ENCODE data around the gene PCDH8. TPM values are rescaled to one million over a fixed set of nuclear protein-coding genes. Genes with fewer than 3 reads are reported as not detected.

PCDH8 gene
- total and polyA plus RNA-seq, 5 donors, result not detected

DNA sequence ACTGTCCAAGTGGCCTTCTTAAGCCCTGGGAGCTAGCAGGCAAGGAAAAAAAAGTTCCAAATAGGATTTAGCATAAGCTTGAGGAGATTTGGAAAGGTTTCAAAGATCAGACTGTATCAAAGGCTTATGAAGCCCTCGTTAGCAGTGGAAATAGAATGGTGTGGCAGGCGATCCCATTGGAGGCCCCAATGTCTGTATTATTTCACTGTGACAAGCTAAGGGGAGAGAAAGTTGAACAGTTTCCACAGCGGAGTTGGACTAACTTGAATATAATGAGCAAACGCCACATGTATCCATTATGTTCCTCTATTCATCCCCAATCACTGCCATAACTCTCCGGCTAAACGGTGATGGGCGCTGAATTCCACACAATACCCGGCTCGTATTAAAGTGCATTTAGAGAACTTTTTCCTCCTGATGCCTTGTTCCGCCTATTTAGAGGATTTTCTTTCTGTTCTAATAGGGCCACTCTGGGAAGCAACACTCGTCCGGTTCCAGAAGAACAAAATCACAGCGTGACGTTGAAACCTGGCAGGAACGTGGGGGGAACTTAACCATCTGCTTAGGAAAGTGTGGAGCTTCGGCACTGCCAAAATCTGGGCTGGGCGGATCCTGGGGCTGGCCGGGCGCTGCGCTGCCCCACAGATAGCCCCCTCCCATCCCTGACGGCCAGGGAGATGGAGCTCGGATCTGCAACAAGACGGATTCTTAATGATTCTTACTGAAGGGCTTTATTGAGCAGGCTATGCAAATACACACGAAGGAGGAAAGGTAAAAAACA, 1.0 kb upstream of the PCDH8 start:
- H3K27me3 ChIP-seq (ENCODE audit: control insufficient read depth, insufficient read depth), result no peaks in the 10 kb centered on the region
- peaks cover 2% of the 10 kb centered on the region for H3K4me1 ChIP-seq (ENCODE audit: control insufficient read depth, insufficient read depth, low read length)
- DNase-seq, result no peak
- ATAC-seq, result no peak
- intact Hi-C loops (cut with DNase I), result no loop called here
- no peaks in the 10 kb centered on the region for H3K9me3 ChIP-seq (ENCODE audit: control insufficient read depth, low read length)
- 6% methylated on average over 24 of the region's 24 CpGs for WGBS
- H3K27ac ChIP-seq (ENCODE audit: low read length), result no peak overlapping the region
- no peak overlapping the region for H3K4me3 ChIP-seq (ENCODE audit: low read length)

DNA sequence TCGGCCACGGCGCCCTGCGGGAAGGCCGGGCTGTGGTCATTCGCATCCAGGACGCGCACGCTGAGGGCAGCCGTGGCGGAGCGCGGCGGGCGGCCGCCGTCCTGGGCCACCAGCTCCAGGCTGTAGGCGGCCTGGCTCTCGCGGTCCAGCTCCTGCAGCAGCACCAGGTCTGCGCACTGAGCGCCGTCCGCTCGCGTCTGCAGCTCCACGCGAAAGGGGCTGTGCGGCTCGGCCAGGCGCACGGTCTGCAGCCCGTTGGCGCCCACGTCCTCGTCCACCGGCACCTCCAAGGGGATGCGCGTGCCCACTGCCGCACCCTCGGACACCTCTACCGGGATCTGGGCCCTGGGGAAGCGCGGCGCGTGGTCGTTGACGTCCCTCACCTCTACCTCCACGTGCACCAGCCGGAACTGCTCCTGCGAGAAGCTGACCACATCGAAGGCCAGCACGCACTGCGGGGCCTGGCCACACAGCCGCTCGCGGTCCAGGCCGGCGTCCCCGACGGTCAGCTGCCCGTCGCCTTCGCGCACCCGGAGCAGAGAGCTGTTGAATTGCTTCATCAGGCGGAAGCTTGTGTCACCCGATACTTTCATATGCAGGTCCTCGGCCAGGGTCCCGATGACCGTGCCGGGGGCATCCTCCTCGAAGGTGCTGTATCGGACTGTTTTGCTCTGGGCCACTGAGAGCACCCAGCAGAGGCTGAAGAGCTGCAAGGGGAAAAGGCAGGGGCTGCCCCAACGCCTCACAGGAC, 583 bp downstream of the PCDH8 start:
- no peak overlapping the region for H3K4me3 ChIP-seq (ENCODE audit: low read length)
- ATAC-seq (no peak), DNase-seq (no peak)
- peaks cover 2% of the 10 kb centered on the region for H3K4me1 ChIP-seq (ENCODE audit: control insufficient read depth, insufficient read depth, low read length)
- intact Hi-C loops (cut with DNase I), result no loop called here
- H3K27me3 ChIP-seq (ENCODE audit: control insufficient read depth, insufficient read depth), result no peaks in the 10 kb centered on the region
- no peak overlapping the region for H3K27ac ChIP-seq (ENCODE audit: low read length)
- H3K9me3 ChIP-seq (ENCODE audit: control insufficient read depth, low read length), result no peaks in the 10 kb centered on the region
- WGBS, result 7% methylated on average over 75 of the region's 75 CpGs

DNA sequence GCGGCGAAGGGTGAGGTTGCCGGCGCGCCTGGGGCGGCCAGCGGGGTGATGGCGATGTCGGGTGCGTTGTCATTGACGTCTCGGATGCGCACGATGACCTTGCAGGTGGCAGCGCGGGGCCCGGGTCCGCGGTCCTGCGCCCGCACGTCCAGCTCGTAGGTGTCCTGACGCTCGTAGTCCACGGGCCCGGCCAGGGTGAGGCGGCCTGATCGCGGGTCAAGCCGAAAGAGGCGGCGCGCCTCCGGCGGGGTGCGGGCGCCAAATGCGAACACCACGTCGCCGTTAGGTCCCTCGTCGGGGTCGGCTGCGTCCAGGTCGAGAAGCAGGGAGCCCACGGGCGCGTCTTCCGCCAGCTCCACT, 1.1 kb downstream of the PCDH8 start:
- Histone ChIP-seq H3K27ac (ENCODE audit: low read length) (no peak overlapping the region), H3K27me3 (ENCODE audit: control insufficient read depth, insufficient read depth) (no peaks in the 10 kb centered on the region), H3K9me3 (ENCODE audit: control insufficient read depth, low read length) (no peaks in the 10 kb centered on the region), H3K4me3 (ENCODE audit: low read length) (no peak overlapping the region), H3K4me1 (ENCODE audit: control insufficient read depth, insufficient read depth, low read length) (peaks cover 2% of the 10 kb centered on the region)
- WGBS, result 5% methylated on average over 51 of the region's 51 CpGs
- intact Hi-C loops (cut with DNase I), result no loop called here
- no peak for ATAC-seq
- DNase-seq, result peak in 1 of 3 donors; percentile 46

DNA sequence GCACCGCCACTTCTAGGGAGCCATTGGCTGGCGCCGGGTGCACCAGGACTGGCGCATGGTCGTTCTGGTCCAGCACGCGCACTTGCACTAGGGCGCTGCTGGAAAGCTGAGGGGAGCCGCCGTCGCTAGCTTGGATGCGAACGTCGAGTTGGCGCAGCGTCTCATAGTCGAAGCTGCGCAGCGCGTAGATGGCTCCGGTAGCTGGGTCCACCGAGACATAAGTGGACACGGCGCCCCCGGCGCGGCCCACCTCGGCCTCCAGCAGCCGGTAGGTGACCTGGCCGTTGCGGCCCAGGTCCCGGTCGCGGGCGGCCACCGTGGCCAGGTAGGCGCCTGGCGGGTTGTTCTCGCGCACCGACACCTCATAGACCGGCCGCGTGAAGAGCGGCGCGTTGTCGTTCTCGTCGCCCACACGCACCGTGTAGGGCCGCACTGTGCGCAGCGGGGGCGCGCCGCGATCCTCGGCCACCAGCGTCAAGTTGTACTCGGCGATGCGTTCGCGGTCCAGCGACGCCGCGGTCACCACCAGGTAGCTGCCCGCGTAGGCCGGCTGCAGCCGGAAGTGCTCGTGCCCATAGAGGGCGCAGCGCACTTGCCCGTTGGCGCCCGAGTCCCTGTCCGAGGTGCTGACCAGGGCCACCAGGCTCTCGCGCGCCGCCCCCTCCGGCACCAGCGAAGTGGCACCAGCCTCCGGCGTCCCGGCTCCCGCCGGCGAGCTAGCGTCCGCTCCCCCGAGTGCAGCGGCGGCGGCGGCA, 1.7 kb downstream of the PCDH8 start:
- Histone ChIP-seq H3K4me1 (ENCODE audit: control insufficient read depth, insufficient read depth, low read length) (peaks cover 2% of the 10 kb centered on the region), H3K27me3 (ENCODE audit: control insufficient read depth, insufficient read depth) (no peaks in the 10 kb centered on the region), H3K9me3 (ENCODE audit: control insufficient read depth, low read length) (no peaks in the 10 kb centered on the region), H3K27ac (ENCODE audit: low read length) (no peak overlapping the region), H3K4me3 (ENCODE audit: low read length) (no peak overlapping the region)
- ATAC-seq (peak; percentile 46 to 59), DNase-seq (peak; percentile 61 to 83 (median 82))
- intact Hi-C loops (cut with DNase I), result no loop called here
- WGBS, result 5% methylated on average over 100 of the region's 100 CpGs

DNA sequence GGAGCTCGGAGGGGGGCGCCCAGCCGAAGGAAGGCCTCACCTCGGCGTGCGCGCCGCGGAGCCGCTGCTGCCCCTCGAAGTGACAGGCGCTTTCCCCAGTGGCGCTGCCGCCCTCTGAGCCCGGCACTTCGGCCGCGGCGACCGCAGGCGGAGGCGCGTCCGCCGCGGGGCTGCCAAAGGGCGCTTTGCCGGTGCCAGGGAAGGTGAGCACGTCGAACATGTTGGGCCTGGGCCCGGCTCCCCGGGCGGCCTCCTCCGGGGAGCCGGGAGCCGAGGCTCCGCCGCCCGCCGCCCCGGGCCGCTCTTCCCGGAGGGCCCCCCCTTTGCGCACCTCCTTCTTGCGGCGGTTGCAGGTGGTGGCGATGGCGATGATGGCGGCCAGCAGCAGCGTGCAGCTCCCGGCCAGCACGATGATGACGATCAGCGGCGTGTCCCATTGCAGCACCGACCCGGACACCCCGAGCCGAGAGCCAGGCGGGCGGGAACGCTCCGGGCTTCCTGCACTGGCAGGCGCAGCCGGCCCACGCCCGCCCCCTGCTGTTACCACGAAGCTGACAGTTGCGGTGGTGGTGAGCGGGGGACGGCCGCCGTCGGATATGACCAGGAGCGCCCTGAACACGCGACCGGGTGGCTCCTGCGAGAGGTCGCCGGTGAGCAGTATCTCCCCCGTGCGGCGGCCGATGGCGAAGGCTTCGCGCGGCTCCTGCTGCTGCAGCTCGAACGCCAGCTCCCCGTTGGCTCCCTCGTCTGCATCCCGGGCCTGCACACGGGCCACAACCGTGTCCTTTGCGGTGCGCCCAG, 2.5 kb downstream of the PCDH8 start:
- Histone ChIP-seq H3K9me3 (ENCODE audit: control insufficient read depth, low read length) (no peaks in the 10 kb centered on the region), H3K4me3 (ENCODE audit: low read length) (no peak overlapping the region), H3K4me1 (ENCODE audit: control insufficient read depth, insufficient read depth, low read length) (peaks cover 2% of the 10 kb centered on the region), H3K27ac (ENCODE audit: low read length) (no peak overlapping the region), H3K27me3 (ENCODE audit: control insufficient read depth, insufficient read depth) (no peaks in the 10 kb centered on the region)
- intact Hi-C loops (cut with DNase I), result no loop called here
- no peak for ATAC-seq
- WGBS, result 2% methylated on average over 98 of the region's 98 CpGs
- DNase-seq, result peak; percentile 25 to 66 (median 65)

DNA sequence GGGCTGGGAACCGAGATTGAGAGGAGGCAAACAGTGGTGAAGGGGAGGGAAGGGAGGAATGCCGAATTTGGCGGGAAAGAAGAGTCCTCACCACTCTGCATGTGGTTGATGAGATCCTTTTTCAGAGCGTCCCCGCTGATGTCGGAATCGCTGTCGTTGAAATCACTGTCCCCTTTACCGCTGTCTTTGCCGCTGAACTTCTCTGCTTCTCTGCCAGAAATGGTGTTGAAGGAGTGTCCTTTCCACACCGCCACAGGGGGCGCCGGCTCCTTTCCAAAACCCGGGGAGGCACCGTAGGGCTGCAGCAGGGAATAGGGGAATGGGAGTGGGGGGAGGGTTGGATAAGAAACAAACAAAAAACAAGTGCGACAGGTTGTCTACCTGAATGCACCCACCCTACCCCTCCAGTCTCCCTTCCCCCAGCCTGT, 3.1 kb downstream of the PCDH8 start:
- peaks cover 2% of the 10 kb centered on the region for H3K4me1 ChIP-seq (ENCODE audit: control insufficient read depth, insufficient read depth, low read length)
- intact Hi-C loops (cut with DNase I), result no loop called here
- H3K27me3 ChIP-seq (ENCODE audit: control insufficient read depth, insufficient read depth), result no peaks in the 10 kb centered on the region
- no peak overlapping the region for H3K4me3 ChIP-seq (ENCODE audit: low read length)
- WGBS, result 10% methylated on average over 16 of the region's 16 CpGs
- DNase-seq (no peak), ATAC-seq (no peak)
- no peak overlapping the region for H3K27ac ChIP-seq (ENCODE audit: low read length)
- no peaks in the 10 kb centered on the region for H3K9me3 ChIP-seq (ENCODE audit: control insufficient read depth, low read length)

DNA sequence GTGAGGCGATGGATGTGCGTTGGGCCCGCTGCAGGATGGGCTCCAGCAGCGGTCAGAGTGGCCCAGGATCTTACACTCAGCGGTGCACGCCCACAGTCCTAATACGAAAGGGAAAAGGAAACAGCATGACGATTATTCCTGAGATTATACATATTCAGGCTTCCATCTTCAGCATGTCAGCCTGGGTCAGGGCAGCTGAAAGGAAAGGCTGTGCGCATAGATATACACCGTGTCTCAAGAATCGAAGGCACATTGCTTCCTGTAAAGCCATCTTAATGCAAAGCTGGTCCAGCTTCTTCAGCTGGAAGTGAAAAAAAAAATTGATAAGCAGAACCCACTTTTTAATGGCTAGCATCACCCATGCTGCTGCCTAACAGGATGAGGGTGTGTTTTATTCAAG, 3.6 kb downstream of the PCDH8 start:
- intact Hi-C loops (cut with DNase I), result no loop called here
- no peak for DNase-seq
- no peak for ATAC-seq
- Histone ChIP-seq H3K4me3 (ENCODE audit: low read length) (no peak overlapping the region), H3K27me3 (ENCODE audit: control insufficient read depth, insufficient read depth) (no peaks in the 10 kb centered on the region), H3K4me1 (ENCODE audit: control insufficient read depth, insufficient read depth, low read length) (peaks cover 2% of the 10 kb centered on the region), H3K27ac (ENCODE audit: low read length) (no peak overlapping the region), H3K9me3 (ENCODE audit: control insufficient read depth, low read length) (no peaks in the 10 kb centered on the region)
- 65% methylated on average over 11 of the region's 11 CpGs for WGBS

DNA sequence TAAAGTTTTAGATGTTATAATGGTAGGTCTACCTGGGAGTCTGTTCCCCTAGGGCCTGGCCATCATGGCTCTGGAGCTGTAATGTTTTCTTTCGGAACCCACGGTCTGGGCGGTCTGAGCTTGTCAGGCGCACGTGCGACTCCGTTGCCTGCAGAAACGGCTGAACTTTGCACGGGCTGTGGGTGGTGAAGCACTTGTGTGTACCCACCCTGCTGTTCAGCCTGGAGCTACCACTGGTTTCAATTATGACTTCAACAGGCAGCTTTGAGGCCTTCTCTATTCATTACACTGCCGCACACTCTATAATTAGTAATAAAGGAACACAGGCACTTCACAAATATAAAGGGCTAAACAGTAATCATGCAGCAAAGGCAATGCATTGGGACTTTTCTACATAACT, 6.0 kb downstream of the PCDH8 start:
- intact Hi-C loops (cut with DNase I), result no loop called here
- WGBS, result 86% methylated on average over 10 of the region's 10 CpGs
- H3K27me3 ChIP-seq (ENCODE audit: control insufficient read depth, insufficient read depth), result no peaks in the 10 kb centered on the region
- DNase-seq (no peak), ATAC-seq (no peak)
- peaks cover 2% of the 10 kb centered on the region for H3K4me1 ChIP-seq (ENCODE audit: control insufficient read depth, insufficient read depth, low read length)
- H3K27ac ChIP-seq (ENCODE audit: low read length), result no peak overlapping the region
- H3K9me3 ChIP-seq (ENCODE audit: control insufficient read depth, low read length), result no peaks in the 10 kb centered on the region
- no peak overlapping the region for H3K4me3 ChIP-seq (ENCODE audit: low read length)

DNA sequence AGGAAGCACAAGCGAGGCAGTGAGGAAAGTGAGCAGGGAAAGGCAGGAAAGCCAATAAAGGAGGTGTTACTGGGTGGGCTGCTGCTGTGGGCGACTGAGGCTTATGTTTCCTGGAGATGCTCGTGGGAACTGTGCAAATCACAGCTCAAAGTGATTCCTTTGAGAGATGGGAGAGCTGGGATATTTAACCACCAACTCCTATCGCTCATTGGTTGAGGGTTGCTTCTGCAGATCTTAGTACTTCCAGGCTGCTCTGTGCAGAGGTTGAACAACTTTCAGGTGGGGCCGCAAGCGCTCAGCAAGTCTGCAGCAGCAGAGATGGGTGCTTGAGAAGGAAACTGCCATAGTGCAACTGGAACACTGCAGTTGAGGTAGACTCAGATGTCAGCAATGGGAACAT, 8.4 kb downstream of the PCDH8 start:
- intact Hi-C loops (cut with DNase I), result no loop called here
- H3K4me3 ChIP-seq (ENCODE audit: low read length), result no peak overlapping the region
- H3K27ac ChIP-seq (ENCODE audit: low read length), result no peak overlapping the region
- H3K9me3 ChIP-seq (ENCODE audit: control insufficient read depth, low read length), result no peaks in the 10 kb centered on the region
- no peaks in the 10 kb centered on the region for H3K27me3 ChIP-seq (ENCODE audit: control insufficient read depth, insufficient read depth)
- ATAC-seq (no peak), DNase-seq (no peak)
- 72% methylated on average over 6 of the region's 6 CpGs for WGBS
- H3K4me1 ChIP-seq (ENCODE audit: control insufficient read depth, insufficient read depth, low read length), result no peaks in the 10 kb centered on the region

DNA sequence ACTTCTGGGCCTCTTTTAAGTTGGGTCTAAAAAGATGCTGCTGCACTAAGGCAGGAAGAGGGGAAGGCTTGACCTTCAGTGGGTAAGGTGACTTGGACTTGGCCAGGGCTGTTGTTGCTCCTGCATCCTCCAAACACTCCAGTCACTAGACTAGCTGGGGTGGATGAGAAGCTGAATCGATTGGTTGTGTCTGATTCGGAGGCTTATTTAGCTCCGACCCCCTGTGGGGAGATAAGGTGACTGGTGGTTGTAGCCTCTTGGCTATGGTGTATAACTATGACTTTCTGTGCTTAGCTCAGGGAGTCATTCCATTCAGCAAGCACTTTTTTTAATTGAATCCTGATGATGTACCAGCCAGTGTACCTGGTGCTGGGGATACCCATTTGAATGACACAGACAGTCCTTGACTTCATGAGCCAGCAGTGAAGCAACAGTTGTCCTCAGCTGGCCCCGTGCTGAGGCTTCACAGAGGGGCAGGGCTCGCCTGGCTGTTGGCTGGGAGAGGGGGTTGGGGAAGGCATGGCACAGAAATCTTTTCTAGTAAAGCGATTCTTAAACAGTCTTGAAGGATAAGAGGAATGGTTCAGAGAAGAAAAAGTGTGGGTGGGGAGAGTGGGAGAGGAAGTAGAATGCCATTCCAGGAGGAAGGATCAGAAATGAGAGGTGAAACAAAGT, 9.9 kb downstream of the PCDH8 start:
- H3K27me3 ChIP-seq (ENCODE audit: control insufficient read depth, insufficient read depth), result no peaks in the 10 kb centered on the region
- intact Hi-C loops (cut with DNase I), result no loop called here
- 26% methylated on average over 6 of the region's 6 CpGs for WGBS

More for the DNA sequence above, 9.9 kb downstream of the PCDH8 start:
- ATAC-seq (no peak), DNase-seq (no peak)
- Histone ChIP-seq H3K27ac (ENCODE audit: low read length) (no peak overlapping the region), H3K9me3 (ENCODE audit: control insufficient read depth, low read length) (no peaks in the 10 kb centered on the region), H3K4me1 (ENCODE audit: control insufficient read depth, insufficient read depth, low read length) (no peaks in the 10 kb centered on the region), H3K4me3 (ENCODE audit: low read length) (no peak overlapping the region)

Measured in right cardiac atrium (tissue), 5 donors.